NCI-H1105 (cell line): ENCODE measurements around the gene PCED1A.
"Not testable (repeated sequence)": the region's sequence is repeated elsewhere in the genome, so short reads cannot be mapped to it uniquely, and the experiment has no call there.

ENCODE experiments used
- DNase-seq: peaks from one replicate; lab custom pipeline; 2025; lab: John Stamatoyannopoulos, UW

The PCED1A gene

DNA sequence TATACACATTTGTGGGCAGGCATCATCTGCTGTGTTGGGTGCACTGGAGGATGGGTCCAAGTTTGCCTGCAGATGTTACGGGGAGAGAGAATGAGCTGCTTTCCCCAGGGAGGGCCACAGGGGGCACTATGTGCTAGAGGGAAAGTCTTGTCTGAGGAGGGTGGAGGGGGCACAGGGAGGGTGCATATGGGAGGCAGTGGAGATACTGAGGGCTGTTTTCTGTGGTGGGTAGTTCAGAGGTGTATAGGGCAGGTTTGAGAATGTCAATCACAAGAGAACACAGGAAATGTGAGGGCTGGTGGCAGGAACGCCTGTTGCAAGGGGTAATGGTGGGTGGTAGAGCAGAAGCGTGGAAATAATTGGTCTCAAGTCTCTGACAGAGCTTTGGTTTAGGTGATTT, 25.2 kb upstream of the PCED1A start:
- no peak for DNase-seq

- DNase-seq = no peak
Observed at GRCh38 chr20:2865101-2865500, 24.6 kb upstream of the PCED1A start.

- no peak for DNase-seq
Observed at GRCh38 chr20:2864626-2865025, 24.2 kb upstream of the PCED1A start.

DNA sequence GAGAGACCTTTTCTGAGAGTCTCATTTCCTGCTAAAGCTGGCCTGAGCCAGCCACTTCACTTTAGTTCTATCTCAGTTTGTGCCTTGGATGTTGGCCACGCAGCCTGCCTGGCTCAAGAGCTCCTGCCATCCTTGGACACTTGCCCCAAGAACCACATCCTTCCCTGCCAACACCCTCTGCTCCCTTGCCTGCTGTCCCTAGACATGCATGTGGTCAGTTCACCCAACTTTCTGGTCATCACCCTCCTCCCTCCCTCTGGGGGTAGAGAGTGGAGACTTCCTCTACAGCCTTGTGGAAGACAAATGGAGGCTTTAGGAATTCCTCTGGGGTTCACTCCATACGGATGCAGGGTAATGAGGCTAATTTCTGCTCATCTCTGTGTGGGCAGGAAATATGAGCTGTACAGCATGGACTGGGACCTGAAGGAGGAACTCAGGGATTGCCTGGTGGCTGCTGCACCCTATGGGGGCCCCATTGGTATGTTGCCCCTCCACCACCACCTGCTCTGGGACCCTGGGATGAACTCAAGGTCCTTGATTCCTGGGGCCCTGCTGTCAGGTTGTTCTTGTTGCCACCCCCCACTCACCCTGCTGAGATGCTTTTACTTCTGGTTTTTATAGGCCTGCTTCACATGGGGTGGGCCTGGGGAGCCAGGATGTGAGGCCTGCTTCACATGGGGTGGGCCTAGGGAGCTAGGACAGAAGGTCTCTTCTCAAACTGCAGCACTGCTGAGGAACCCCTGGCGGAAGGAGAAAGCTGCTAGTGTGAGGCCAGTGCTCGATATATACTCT, 19.1 kb upstream of the PCED1A start:
- DNase-seq = no peak

GRCh38 chr20:2858591-2858990, 18.1 kb upstream of the PCED1A start:
- no peak for DNase-seq

GRCh38 chr20:2851086-2851485, 10.6 kb upstream of the PCED1A start:
- DNase-seq = no peak

DNA sequence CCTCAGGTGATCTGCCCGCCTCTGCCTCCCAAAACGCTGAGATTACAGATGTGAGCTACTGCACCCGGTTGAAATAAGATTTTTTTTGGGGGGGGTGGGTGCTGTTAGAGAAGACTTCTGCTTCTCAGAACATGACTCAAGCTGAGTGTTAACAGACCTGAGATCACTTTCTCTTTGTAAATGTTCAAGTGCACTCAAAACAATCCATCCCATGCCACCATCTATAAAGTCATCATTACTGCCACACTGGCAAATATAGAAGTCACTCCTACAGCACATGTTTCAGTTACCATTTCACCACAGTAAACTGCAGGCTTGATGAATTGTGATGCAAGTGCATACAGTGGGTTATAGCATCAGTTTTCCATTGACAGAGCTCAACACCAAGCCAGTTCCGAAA, 9.1 kb upstream of the PCED1A start:
- DNase-seq = no peak

DNA sequence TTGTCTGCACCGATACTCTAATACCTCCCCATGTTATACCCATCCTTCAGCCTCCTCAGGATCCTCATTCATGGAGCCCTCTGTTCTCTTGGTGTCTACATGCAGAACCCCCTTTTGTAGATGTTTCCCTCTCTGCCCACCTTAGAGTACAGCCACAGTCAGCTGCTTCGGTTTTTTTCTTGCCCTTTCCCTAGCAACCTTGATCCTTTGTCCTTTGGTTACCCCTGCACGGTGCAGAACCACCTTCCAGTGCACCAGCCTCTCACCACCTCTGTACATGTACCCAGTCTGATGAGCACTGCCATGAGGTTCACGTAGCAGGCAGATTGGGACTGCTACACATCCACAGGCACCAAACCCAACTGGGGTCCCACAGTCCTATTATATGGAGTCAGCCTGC, 7.3 kb upstream of the PCED1A start:
- no peak for DNase-seq

GRCh38 chr20:2846698-2847097, 6.2 kb upstream of the PCED1A start:
- DNase-seq = no peak

DNA sequence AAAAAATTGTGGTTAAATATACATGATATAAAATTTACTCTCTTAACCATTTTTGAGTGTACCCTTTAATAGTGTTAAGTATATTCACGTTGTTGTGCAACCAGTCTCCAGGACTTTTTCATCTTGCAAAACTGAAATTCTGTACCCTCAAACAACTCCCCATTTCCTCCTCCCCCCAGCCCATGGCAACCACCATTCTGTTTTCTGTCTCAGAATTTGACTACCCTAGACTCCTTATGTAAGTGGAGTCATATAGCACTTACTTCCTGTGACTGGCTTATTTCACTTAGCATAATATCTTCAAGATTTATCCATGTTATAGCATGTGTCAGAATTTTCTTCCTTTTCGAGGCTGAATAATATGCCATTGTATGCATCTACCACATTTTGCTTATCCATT, 5.2 kb upstream of the PCED1A start:
- no peak for DNase-seq

DNA sequence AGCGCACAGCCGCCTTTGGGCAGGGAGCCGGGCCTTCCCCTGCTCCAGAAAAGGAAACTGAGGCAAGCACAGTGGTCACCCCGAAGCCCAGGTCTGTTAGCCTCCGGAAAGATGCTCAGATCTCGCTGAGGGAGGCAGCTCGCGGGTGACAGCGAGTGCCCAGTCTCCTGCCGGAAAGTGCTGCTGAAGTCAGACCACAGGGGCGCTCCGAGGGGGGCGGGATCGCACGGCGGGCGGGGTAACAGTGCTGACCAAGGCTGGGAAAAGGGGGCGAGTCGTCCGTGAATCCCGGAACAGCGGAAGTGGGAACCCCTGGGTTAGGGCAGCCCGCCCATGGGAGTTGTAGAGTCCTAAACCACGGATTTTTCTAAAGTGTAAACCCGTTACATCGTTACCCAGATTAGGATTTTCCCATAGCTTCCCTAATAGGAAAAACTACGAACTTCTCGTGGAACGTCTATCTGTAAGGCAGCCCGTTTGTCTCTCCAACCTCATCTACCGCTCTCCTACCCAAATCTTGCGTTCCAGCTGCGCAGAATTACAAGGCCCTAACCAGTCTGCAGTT, 594 bp upstream of the PCED1A start:
- DNase-seq = peak; percentile 13

- no peak for DNase-seq
Observed at GRCh38 chr20:2839732-2840137, 720 bp downstream of the PCED1A start.

- DNase-seq = no peak
Observed at GRCh38 chr20:2838847-2839671, 1.4 kb downstream of the PCED1A start.

DNA sequence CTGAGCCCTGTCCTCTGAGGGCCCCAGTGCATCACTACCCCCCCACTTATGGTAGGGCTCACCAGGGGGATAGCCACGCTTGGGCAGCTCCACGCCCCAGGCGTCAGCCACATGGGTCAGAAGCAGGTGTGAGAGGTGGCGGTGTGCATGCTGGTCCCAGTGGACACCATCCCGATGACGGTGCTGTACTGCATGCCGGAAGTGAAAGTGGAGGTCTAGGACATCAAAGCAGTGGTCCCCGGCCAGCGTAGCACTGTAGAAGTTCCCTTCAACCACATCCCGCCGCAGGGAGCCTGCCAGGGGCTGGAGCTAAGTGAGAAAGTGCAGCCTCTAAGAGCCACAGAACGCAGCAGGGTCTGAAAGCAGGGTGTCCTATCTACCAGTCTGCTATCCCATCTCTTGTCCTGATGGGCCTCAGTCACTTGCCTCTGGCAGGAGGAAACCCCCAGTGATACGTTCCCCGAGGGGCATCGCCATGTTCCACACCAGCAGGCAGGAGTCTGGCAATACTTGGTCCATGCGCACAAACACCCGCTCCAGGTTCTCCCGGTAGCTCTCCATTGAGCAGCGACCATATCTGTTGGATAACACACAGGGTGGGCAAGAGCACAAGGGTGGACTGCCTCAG, 2.2 kb downstream of the PCED1A start:
- no peak for DNase-seq

DNA sequence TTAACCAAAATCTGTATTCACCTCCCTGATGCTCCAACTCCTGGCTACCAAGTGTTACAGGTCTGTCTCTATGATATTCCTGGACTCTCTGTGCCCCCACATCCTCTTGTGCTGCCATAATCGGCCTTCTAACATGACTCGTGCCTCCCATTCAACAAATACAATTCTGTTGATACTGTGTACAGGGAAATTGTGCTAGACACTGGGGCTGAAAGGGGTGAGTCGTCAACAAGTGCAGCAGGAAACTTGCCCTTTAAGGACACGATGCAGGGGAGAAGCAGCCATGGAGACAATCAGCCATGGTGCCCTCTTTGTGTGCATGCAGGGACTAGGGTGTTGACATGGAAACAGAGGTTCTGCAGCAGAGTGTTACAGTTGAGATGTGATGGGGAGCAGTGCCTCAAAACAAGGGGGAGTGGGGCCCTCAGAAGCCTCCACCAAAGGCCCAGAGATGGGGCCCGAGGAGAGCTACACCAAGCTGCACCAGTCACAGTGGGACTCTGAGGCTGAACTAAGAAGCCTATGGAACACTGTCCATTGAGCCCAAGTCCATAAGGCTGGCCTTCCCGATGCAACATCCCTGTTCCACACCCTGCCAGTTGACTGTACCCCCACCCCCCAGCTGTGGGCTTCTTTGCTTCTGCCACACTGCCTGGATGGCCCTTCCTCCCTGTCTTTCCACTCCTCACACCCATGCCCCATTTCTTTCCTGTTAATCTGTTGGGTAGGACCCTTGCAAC, 3.1 kb downstream of the PCED1A start:
- no peak for DNase-seq

GRCh38 chr20:2836035-2836434, 4.4 kb downstream of the PCED1A start:
- no peak for DNase-seq

- no peak for DNase-seq
Observed at GRCh38 chr20:2835331-2835796, 5.1 kb downstream of the PCED1A start.

DNA sequence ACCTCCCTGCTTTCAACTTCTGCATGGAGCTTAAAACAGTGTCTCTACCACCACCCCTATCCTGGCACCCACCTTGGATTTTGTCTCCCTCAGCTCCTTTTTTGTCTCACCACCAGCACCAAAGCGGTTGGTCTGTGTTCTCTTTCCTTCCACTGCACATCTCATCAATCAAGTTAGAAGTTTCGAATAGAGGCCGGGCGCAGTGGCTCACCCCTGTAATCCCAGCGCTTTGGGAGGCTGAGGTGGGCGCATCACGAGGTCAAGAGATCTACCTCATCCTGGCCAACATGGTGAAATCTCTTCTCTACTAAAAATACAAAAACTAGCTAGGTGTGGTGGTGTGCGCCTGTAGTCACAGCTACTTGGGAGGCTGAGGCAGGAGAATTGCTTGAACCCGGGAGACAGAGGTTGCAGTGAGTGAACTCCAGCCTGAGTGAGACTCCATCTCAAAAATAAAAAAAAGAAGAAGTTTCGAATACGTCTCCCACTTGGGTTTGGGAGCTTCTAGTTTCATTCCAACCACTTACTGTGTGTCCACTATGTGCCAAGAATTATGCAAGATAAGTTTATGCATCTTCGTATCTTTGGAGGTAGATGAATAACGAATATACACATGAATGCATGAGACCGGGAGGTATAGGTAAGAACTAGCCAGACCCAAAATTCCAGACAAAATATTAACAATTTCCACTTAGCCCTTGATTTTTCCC, 5.9 kb downstream of the PCED1A start:
- no peak for DNase-seq

DNA sequence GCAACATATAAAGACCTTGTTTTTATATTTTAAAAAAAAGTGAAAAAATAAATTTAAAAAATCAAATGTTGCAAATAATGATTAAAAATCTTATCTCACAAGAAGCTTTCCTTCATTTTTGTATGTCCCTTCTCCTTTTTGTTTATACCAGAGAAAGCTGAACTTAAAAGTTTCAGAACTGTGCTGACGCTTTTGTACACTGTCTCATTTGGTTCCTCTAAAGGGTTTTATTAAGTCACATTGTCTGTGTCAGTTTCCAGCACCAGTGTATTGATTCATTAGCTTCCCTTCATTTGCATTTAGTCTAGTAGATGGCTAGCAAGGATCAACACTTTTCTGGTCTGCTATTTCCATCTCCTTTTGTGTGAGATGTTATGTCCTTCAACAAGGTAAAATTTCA, 6.7 kb downstream of the PCED1A start:
- DNase-seq = no peak

- not testable (repeated sequence) for DNase-seq
Observed at GRCh38 chr20:2831206-2831605, 9.2 kb downstream of the PCED1A start.

- no peak for DNase-seq
Observed at GRCh38 chr20:2829376-2829775, 11.1 kb downstream of the PCED1A start.
